Right renal pelvis (tissue), 4 donors: ENCODE results near the gene MTARC2. TPM values are rescaled to one million over a fixed set of nuclear protein-coding genes. Genes with fewer than 3 reads are reported as not detected.
"Not testable (repeated sequence)": the region's sequence is repeated elsewhere in the genome, so short reads cannot be mapped to it uniquely, and the experiment has no call there.

Experiments
- DNase-seq, 4 donors: peaks; one replicate each; pipeline ENCODE4 v3.0.0-alpha.2; 2013; ENCODE audit warnings: low read depth in 4 of 4, low spot score in 3 of 4, missing footprints in 1 of 4
- polyA plus RNA-seq, 4 donors: library from polyadenylated mRNA; unstranded; fragments of 120-200 nt; gene quantifications; one replicate each; pipeline ENCODE4 v1.2.1, GENCODE V29; 2013; ENCODE audit not compliant: insufficient read length in 4 of 4

MTARC2 gene
- polyA plus RNA-seq, 4 donors: 43.7 to 54.5 (median 50.4) TPM

GRCh38 chr1:220730486-220730885, 17.6 kb upstream of the MTARC2 start:
- DNase-seq: no peak

GRCh38 chr1:220732137-220732536, 16.0 kb upstream of the MTARC2 start:
- DNase-seq: no peak

GRCh38 chr1:220732621-220733020, 15.5 kb upstream of the MTARC2 start:
- no peak for DNase-seq

- DNase-seq: peak in 1 of 4 donors; percentile 62
Measured at GRCh38 chr1:220733086-220733601, 15.0 kb upstream of the MTARC2 start.

GRCh38 chr1:220734571-220735326, 13.4 kb upstream of the MTARC2 start:
- DNase-seq: no peak

GRCh38 chr1:220736283-220736682, 11.8 kb upstream of the MTARC2 start:
- not testable (repeated sequence) for DNase-seq

GRCh38 chr1:220741349-220741748, 6.8 kb upstream of the MTARC2 start:
- no peak for DNase-seq

GRCh38 chr1:220741825-220742224, 6.3 kb upstream of the MTARC2 start:
- no peak for DNase-seq

- no peak for DNase-seq
Measured at GRCh38 chr1:220742520-220742919, 5.6 kb upstream of the MTARC2 start.

GRCh38 chr1:220746851-220747250, 1.3 kb upstream of the MTARC2 start:
- DNase-seq: no peak

- no peak for DNase-seq
Measured at GRCh38 chr1:220747437-220748088, 559 bp upstream of the MTARC2 start.

- DNase-seq: no peak
Measured at GRCh38 chr1:220748936-220749335, 814 bp downstream of the MTARC2 start.

GRCh38 chr1:220750131-220750515, 2.0 kb downstream of the MTARC2 start:
- DNase-seq: no peak

GRCh38 chr1:220751111-220751510, 3.0 kb downstream of the MTARC2 start:
- DNase-seq: no peak

- no peak for DNase-seq
Measured at GRCh38 chr1:220754212-220754917, 6.2 kb downstream of the MTARC2 start.

GRCh38 chr1:220754918-220755295, 6.8 kb downstream of the MTARC2 start:
- DNase-seq: no peak

GRCh38 chr1:220755309-220755708, 7.2 kb downstream of the MTARC2 start:
- DNase-seq: no peak

GRCh38 chr1:220757441-220757840, 9.3 kb downstream of the MTARC2 start:
- no peak for DNase-seq

- DNase-seq: no peak
Measured at GRCh38 chr1:220759147-220759546, 11.0 kb downstream of the MTARC2 start.

GRCh38 chr1:220761688-220762427, 13.7 kb downstream of the MTARC2 start:
- no peak for DNase-seq

- no peak for DNase-seq
Measured at GRCh38 chr1:220764757-220765156, 16.6 kb downstream of the MTARC2 start.
